OCI-LY3 (cell line): ENCODE data around the gene FANCB.

Experiments used
- H2AFZ ChIP-seq: fragments of 200-600, 300-600 bp; shearing (Covaris generic); 2 replicates; pipeline ENCODE4 v1.6.0; 2014; ENCODE audit warnings: antibody characterized with exemption, low read depth, low read length
- H3K27ac ChIP-seq: fragments of 200-600, 300-600 bp; sonication (generic); 2 replicates; pipeline ENCODE4 v1.5.1; 2014; ENCODE audit warnings: mild to moderate bottlenecking, low read length, moderate library complexity, mixed read lengths
- H3K27me3 ChIP-seq: fragments of 200-600, 300-600 bp; sonication (generic); 2 replicates; pipeline ENCODE4 v1.6.1; 2014; ENCODE audit warnings: low read depth, low read length, mixed read lengths
- H3K36me3 ChIP-seq: fragments of 200-600, 300-600 bp; sonication (generic); replicated peaks from 2 replicates; pipeline ENCODE3; 2014; ENCODE audit warnings: low read depth, low read length, mixed read lengths
- H3K4me1 ChIP-seq: fragments of 300-600, 200-600 bp; sonication (generic); 2 replicates; pipeline ENCODE4 v1.6.1; 2014; ENCODE audit warnings: low read length, mixed read lengths
- H3K4me2 ChIP-seq: fragments of 200-600, 300-600 bp; sonication (generic); 2 replicates; pipeline ENCODE4 v1.6.1; 2014; ENCODE audit warnings: low read length, mixed read lengths
- H3K4me3 ChIP-seq: fragments of 300-600, 200-600 bp; sonication (generic); 2 replicates; pipeline ENCODE4 v1.5.1; 2014; ENCODE audit warnings: antibody characterized with exemption, mild to moderate bottlenecking, low read length, moderate library complexity
- H3K79me2 ChIP-seq: fragments of 300-600, 200-600 bp; shearing (Covaris generic); 2 replicates; pipeline ENCODE4 v1.6.1; 2014; ENCODE audit warnings: mild to moderate bottlenecking, low read length, mixed read lengths
- H3K9ac ChIP-seq: fragments of 300-600, 200-600 bp; shearing (Covaris generic); 2 replicates; pipeline ENCODE4 v1.6.0; 2014; ENCODE audit warnings: mild to moderate bottlenecking, low read length, moderate library complexity
- H3K9me3 ChIP-seq: fragments of 200-600, 300-600 bp; shearing (Covaris generic); 2 replicates; pipeline ENCODE4 v1.6.1; 2014; ENCODE audit warnings: low read length, mixed read lengths; ENCODE audit not compliant: insufficient read depth
- H4K20me1 ChIP-seq: fragments of 200-600, 300-600 bp; sonication (generic); 2 replicates; pipeline ENCODE4 v1.6.1; 2016; ENCODE audit warnings: low read length, mixed read lengths; ENCODE audit not compliant: insufficient read depth
- CTCF ChIP-seq: fragments of 200-600, 300-600 bp; sonication (generic); IDR thresholded peaks from 2 replicates; pipeline ENCODE4 v1.5.1; 2014; ENCODE audit warnings: antibody characterized with exemption, low read length, low read depth
- EZH2phosphoT487 ChIP-seq: fragments of 200-600 bp; shearing (Covaris generic); IDR thresholded peaks from 2 replicates; pipeline ENCODE4 v1.6.1; 2018; ENCODE audit warnings: antibody characterized with exemption, mixed run types, low read depth

The FANCB gene

GRCh38 chrX:14916017-14916674 lies 43.3 kb upstream of the FANCB start:
- H3K27me3 ChIP-seq = no peaks in the 10 kb centered on the region
- H3K4me3 ChIP-seq = no peak overlapping the region
- H2AFZ ChIP-seq = no peak overlapping the region
- no peaks in the 10 kb centered on the region for H3K4me1 ChIP-seq
- H4K20me1 ChIP-seq = no peaks in the 10 kb centered on the region
- H3K4me2 ChIP-seq = no peak overlapping the region
- no peaks in the 10 kb centered on the region for H3K9me3 ChIP-seq
- no peak overlapping the region for H3K9ac ChIP-seq
- H3K79me2 ChIP-seq = no peaks in the 10 kb centered on the region
- H3K27ac ChIP-seq = no peak overlapping the region
- TF ChIP-seq CTCF (no peak), EZH2phosphoT487 (no peak)
- peaks cover 6% of the 10 kb centered on the region for H3K36me3 ChIP-seq

DNA sequence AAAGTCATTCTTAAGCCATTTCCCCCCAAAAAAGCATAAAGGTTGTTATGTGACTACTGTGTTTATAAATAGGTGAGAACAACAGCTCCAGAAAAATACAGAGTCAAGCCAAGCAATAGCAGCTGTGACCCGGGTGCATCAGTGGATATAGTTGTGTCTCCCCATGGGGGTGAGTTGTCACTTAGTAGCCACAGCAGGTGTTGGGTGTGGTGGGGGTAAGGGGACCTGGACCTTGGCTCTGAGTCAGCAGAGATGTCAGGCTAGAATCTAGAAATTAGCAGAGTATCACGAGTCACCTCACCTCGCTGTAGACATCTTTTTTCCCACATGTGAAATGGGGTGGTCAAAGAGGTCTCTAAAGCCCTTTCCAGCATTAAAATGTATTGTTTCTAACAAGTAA lies 42.7 kb upstream of the FANCB start:
- Histone ChIP-seq H3K4me1 (no peaks in the 10 kb centered on the region), H3K36me3 (peaks cover 6% of the 10 kb centered on the region), H4K20me1 (no peaks in the 10 kb centered on the region), H3K9me3 (no peaks in the 10 kb centered on the region), H3K79me2 (no peaks in the 10 kb centered on the region), H2AFZ (no peak overlapping the region), H3K4me3 (no peak overlapping the region), H3K27ac (no peak overlapping the region), H3K4me2 (no peak overlapping the region), H3K27me3 (no peaks in the 10 kb centered on the region), H3K9ac (no peak overlapping the region)
- TF ChIP-seq EZH2phosphoT487 (no peak), CTCF (no peak)

DNA sequence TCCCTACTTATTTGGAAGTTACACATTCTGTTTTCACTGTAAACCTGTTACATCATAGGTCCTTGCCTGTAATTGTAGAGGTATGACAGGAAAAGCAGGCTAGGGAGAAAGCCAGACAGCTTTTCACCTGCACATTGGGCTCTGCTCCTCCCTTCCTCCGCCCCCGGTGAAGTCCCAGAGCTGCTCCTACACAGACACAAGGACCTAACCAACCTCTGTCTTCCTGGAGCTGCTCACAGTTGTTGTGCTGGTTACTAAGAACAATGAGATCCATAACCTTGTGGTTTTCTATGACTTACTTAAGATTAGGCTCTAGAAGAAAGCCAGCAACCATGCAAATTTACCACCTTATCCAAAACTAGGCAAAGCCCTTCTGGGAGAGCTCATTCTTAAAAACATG lies 40.4 kb upstream of the FANCB start:
- Histone ChIP-seq H3K4me1 (no peaks in the 10 kb centered on the region), H3K79me2 (no peaks in the 10 kb centered on the region), H3K9ac (no peak overlapping the region), H3K4me3 (no peak overlapping the region), H3K9me3 (no peaks in the 10 kb centered on the region), H2AFZ (no peak overlapping the region), H3K36me3 (peaks cover 6% of the 10 kb centered on the region), H4K20me1 (no peaks in the 10 kb centered on the region), H3K4me2 (no peak overlapping the region), H3K27me3 (no peaks in the 10 kb centered on the region), H3K27ac (no peak overlapping the region)
- TF ChIP-seq EZH2phosphoT487 = no peak
- TF ChIP-seq CTCF = no peak

DNA sequence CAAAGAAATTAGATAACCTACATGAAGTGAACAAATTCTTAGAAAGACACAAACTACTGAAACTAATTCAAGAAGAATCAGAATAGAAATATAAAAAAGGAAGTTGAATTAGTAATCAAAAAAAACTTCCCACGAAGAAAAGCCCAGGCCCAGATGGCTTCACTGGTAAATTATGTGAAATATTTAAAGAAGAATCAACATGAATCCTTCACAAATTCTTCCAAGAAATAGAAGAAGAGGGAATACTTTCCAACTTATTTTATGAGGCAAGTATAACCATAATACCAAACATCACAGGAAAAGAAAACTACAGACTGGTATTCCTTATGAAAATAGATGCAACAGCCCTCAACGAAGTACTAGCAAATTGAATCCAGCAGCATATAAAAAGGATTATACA lies 31.0 kb upstream of the FANCB start:
- TF ChIP-seq CTCF (no peak), EZH2phosphoT487 (no peak)
- Histone ChIP-seq H3K4me1 (peaks cover 7% of the 10 kb centered on the region), H3K4me2 (no peak overlapping the region), H3K79me2 (no peaks in the 10 kb centered on the region), H4K20me1 (no peaks in the 10 kb centered on the region), H3K27me3 (no peaks in the 10 kb centered on the region), H3K9ac (no peak overlapping the region), H3K36me3 (peaks cover 27% of the 10 kb centered on the region), H3K27ac (no peak overlapping the region), H2AFZ (no peak overlapping the region), H3K9me3 (peaks cover 4% of the 10 kb centered on the region; the same call in 1 of the 2 replicates), H3K4me3 (no peak overlapping the region)
